HTERT RPE-1 (cell line): Measurements from ENCODE around the gene FCSK.
"Not testable (repeated sequence)": the region's sequence is repeated elsewhere in the genome, so short reads cannot be mapped to it uniquely, and the experiment has no call there.

ENCODE experiments used
- in situ Hi-C: fragments of 300-500 bp; cut with MboI; formaldehyde crosslinking; loops from 4 replicates; pipeline ENCODE4 v1.14.3; 2020; ENCODE audit warnings: low sequenced_read_pairs

The FCSK gene

DNA sequence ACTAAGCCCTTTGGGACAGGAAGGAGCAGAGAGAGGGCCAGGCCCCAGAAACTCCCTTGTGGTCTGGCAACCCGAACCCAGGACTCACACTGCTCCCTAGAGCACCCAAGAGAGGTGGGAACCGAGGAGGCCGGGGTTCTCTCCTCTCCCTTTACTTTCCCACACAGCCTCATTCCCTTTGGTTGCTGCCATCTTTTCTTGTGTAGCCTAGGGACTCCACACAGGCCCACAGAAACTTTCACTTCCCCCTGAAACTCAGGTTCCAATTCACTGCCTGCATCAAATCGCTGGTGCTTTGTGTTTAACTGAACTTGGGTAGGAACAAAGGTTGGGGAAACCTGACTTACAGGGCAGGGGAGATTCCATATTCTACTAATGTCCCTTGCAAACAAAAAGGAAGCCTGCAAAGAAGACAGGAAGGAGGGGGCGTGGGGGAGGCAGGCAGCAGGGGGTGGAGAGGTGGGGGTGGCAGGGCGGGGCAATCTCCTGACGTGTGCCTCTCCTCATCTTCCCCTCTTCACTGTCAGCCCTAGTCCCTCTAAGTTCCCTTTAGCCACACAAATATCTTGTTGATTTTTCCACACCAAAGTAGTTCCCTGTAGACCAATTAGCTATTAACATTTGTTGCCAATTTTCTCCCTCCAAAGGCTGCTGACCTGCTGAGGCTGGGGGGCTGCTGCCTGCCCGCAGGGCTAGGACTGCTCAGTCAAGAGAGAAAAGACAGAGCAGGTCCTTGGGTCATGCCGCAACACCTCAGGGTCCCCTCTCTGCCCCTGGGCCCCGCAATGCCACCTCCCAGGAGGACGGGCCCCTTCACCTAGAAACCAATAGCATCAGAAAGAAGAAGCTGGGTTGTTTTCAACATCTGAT lies 23.5 kb upstream of the FCSK start:
- in situ Hi-C loops = no loop called here

DNA sequence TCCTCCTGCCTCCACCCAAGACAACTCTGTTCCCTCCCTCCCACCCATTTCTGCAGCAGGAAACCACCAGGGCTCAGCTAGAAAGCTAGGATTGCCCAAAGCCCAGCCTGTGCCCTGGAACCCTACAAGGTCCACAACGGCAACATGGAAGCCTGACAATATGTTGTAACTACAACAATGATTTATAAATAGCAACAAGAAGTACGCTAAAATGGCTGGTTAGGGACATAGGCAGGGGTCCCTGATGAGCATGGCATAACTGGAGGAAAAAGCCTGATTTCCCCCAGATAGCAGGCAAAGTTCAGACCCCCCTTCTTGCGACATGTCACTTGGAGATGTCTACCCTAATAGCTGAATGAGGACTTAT lies 22.1 kb upstream of the FCSK start:
- in situ Hi-C loops = no loop called here

DNA sequence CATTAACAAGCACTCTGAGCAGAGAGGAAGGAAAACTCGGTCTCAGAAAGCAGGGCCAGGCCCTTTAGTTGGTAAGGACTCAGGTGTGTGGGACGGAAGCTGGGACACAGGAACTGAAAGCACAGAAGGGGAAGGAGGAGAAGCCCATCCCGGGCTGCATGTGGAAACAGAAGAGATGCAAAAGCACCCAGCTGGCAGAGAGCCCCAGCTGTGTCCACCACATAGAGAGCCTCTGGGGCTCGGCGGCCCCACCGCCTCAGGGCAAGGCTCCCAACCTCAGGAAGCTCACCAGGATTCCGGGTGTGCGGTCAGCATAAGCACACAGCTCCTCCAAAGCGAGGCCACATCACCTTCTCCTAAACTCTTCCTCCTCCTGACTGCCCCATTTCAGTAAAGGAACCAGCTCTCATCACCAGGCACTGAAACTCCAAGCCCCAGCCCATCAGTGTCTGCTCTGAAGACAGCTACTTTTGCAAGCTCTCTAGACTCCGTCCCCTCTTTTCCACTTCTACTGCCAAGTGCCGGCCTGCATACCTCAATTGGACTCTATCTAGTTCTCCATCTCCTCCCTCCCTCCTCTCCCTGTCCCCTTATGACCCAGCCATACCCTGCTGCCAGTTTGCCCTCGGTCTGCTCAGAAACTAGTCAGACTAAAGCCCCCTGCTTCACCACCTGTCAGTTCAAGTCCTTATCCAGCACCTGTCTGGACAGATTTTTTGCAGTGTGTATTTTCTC lies 21.5 kb upstream of the FCSK start:
- in situ Hi-C loops = no loop called here

DNA sequence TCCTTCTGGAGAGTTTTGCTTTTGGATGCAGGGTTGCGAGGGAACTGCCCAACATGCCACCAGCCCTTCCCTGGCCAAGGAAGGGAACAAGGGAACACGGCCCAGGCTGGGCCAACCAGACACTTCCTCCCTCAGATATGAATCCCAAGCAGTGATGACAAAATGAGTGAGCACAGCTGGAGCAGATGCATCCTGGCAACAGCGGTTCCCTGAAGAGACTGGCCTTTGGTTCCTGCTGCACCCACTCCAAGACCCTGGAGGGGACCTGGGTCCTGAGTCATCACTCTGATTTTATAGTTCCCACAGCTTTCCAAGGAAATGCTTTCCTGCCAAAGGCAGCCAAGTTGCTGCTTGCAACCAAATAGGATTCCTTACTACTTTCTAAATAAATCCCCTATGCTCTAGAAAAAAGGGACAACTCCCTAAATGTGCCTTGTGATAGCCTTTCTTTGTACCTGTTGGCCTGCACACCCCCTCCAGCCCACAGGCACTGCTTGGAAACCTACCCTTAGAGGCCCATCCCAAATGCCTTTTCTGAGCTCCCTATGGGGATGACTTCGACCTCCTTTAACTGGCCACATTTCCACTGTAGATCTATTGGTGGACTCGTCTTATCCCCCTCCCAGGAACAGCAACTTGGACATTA lies 20.8 kb upstream of the FCSK start:
- in situ Hi-C loops = no loop called here

DNA sequence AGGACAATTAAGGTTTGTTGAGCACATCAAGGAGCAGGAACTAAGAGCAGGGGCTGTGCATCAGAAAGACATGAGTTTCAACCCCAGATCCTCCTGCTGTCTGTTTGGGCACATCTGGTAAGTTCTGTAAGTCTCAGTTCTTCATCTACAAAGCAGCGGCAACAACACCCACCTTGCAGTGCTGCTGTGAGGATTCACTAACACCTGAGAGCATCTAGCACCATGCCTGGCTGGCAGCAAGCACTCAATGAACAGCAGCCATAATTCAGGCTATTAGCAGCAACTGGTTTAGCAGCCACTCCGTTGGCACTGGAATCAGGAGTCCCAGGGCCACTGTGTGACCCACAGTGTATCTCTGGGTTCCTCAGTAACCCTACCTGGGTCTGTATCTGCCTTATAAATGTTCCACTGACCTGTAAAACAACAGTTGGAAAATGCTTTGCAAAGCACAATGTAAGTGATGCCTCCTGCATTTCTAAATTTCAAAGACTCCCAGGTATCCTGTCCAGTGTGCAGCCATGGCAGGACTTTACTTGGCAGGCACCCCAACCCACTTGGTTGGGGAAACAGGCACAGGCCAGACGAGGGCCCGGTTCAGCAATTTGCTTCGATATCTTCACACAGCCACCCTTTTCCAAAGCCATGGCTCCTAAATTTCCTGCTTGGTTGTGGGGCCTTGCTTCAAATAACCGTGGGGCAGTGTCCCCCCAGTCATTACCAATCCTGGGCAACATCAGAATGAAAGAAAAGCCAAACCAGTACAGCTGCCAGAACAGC lies 19.7 kb upstream of the FCSK start:
- in situ Hi-C loops = no loop called here

DNA sequence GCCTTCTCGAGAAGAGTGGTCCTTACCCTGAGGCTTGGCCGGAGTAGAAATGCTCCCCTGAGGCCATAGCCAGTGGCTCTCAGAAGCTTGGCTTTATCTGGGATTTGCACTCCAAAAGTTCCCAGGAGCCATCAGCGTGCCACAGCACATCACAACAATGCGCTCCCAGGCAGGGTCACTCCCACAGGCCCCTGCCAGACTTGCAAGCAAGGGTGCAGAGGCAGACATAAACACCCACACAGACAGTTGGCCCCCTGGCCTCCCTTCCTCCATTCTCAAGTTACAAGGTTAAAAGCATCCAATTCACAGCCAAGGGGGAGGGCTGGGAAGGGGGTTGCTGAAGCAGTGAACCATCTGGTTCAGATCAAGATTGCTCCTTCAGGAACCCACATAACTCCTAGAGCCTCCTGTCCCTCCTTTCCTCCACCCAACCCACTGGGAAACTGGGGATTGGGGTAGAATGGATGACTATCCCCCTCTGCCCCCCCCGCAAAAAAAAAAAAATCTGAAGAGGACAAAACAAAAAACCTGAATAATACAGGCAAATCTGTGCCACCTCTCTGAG lies 17.3 kb upstream of the FCSK start:
- in situ Hi-C loops = no loop called here

DNA sequence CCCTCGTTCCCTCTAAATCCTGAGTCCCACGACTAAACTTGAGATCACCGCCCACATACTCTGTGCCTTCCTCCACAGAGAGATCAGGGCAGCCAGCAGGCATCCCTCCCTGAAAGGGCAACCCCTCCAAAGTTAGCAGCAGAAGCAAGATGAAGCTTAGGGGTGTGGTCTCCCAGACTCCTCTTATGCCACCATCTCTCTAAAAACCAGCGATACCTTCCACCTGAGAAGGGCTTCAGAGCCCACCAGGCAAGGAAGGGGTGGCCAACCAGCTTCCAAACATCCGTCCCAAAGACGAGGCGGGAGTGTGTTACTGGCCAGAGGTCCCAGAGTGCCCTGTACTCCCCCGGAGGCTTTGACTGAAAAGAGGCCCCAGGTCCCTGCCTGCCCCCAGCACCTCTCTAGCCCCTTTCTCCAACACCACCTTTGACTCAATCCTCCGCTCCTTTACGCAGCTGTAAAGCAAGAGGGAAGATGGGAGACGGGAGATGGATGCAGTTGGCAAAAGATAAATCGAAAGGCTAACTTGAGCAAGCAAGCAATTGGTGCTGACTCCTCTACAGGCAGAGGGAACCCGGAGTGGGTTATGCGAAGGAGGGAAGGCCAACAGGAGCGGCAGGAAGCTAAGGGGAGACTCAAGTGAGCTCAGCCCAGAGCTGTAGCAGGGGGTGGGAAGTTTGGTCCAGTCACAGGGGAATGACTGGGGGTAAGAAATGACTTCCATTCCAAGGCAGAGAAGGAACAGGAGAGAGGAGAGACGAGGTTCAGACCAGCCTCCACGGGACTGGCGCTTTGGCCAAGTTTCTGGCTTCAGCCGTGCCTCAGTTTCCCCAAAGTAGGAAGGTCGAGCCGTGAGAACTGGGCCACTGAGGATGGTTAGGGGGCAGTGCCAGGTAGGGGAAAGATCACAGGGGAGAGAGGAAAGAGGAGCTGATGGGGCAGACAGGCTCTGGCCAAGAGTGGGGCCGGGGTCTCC lies 16.5 kb upstream of the FCSK start:
- in situ Hi-C loops = no loop called here

DNA sequence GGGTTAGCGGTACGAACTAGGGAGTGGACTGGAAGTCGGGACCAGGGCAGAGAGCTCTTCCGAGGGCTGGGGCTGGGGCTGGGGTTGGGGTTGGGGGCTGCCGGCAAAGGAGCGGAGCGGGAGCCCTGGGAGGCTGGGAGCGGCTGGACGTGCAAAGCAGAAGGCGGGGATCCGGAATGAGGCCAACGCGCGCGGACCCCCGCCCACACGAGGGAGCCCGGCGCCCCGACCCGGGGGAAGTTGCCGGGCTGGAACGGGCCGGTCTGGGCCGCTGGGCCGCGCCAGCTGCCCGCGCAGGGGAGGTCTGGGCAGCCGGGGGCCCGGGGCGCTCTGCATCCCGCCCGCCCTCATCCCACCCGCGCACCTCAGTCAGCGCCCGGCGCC lies 15.8 kb upstream of the FCSK start:
- in situ Hi-C loops = no loop called here

DNA sequence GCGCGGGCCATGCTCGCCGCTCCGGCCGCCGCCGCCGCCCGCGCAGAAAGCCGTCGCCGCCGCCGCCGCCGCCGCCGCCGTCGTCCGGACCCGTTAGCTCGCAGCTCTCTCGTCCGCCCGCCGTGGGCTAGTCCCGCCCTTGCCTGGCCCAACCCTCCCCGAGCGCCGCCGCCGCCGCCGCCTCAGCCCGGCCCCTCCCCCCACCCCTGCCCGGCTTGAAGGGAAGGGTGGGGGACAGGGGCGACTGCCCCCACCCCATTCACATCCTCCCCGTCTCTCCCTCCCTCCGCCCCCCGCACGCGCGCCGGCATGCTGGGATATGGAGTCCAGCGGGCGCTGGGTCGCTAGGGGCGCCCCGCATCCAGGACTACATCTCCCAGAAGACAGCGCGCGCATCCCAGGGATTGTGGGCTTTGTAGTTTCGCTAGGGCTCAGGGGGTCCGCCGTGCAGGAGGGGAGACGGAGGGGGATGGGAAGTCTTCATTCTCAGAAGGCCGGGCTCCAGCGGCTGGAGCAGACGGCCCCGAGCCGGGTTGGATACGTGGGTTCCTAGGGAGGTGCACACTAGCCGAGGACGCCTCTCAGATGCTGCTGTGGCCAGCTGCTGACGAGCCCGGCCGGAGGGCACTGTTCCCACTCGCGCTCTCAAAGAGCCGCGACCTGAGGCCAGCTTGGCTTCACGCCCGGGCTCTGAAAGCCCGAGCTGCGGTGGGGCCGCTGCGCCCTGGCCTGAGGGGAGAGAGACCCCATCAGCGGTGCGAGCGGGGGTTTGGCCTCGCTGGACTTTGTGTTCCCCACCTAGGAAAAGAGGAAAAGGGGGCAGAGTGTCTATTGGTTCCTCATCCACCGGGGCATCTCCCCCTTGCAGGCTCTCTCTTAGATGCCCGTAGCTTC lies 15.2 kb upstream of the FCSK start, which contains the start of gene ST3GAL2:
TSS of gene ST3GAL2 (minus strand) at position 132 of the 894 bp plus-strand sequence. CDS start 40,570 bp downstream, outside the sequence.
- in situ Hi-C loops = no loop called here

DNA sequence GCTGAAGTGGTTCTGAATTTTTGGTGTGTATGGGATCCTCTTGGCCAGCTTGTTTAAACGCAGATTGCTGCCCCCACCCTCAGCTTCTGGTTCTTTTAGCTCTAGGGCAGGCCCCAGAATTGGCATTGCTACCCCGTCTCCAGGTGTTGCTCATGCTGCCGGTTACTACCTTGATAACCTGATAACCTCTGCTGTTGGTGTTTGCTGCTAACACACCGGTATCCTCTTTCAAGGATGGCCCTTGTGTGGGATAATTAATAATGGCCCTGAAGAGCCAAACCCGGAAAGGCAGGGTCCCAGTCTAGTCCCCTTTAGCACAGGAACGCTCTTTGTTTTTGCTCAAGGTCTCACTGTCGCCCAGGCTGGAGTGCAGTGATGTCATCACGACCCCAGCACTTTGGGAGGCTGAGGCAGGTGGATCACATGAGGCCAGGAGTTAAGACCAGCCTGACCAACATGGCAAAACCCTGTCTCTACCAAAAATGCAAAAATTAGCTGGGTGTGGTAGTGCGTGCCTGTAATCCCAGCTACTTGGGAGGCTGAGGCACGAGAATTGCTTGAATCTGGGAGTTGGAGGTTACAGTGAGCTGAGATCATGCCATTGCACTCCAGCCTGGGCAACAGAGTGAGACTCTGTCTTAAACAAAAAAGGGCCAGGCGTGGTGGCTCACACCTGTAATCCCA lies 14.2 kb upstream of the FCSK start:
- in situ Hi-C loops = no loop called here

DNA sequence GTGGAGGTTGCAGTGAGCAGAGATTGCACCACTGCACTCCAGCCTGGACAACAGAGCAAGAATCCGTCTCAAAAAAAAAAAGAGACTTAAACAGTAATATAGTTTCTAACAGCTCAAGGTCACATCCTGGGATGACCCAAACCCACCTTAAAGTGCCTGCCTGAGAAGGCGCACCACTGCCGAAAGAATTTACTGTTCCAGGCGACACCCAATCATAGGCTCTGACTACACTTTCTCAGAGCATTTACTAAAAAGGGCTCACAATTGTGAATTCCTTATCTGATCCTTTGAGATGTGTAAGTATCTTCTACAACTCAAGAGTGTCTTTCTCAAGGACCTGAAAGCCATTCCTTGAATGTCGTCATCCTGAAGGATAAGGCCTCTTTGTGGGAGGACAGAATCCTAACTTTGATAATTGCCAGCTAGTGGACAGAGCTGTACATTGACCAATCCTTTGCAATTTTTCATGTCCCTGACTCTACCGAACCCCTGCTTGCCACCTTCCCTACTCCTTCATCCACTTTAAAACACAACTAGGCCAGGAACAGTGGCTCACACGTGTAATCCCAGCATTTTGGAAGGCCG lies 12.9 kb upstream of the FCSK start:
- in situ Hi-C loops = no loop called here

DNA sequence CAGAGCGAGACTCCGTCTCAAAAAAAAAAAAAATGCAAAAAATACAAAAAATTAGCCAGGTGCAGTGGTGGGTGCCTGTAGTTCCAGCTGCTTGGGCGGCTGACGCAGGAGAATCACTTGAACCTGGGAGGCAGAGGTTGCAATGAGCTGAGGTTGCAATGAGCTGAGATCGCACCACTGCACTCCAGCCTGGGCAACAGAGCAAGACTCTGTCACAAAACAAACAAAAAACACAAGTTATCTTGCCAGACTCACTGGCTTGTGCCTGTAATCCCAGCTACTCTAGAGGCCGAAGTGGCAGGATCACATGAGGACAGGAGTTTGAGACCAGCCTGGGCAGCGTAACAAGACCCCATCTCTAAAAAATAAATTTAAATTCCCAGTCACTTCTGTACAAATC lies 12.1 kb upstream of the FCSK start:
- in situ Hi-C loops = no loop called here

DNA sequence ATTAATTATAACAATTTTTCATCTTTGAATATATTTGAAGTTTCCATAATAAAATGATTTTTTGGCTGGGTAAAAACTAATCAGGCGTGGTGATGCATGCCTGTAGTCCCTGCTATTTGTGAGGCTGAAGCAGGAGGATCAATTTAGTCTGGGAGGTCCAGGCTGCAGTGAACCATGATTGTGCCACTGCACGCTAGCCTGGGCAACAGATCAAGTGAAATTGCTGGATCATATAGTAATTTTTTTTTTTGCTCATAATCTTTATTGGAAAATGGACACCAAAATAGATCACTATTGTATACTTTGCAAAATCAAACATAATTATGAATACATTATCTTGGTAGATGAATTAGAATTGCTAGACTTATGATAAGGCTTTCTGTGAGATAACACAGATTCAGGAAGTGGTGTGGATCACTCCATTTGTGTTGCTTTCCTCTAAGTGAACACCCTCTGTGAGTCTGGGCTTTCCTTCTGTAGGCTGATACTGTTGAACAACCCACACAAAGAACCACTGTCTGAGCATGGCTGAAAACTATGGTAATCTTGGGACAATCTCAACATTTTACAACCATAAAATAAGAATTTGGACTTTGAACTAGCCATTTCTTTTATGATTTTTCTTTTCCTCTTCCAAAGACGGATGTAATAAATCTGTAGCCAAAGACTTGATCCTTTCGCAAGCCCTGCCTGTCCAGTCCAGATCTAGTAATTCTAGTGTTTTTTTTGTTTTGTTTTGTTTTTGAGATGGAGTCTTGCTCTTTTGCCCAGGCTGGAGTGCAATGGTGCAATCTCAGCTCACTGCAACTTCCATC lies 9.9 kb upstream of the FCSK start:
- in situ Hi-C loops = no loop called here

DNA sequence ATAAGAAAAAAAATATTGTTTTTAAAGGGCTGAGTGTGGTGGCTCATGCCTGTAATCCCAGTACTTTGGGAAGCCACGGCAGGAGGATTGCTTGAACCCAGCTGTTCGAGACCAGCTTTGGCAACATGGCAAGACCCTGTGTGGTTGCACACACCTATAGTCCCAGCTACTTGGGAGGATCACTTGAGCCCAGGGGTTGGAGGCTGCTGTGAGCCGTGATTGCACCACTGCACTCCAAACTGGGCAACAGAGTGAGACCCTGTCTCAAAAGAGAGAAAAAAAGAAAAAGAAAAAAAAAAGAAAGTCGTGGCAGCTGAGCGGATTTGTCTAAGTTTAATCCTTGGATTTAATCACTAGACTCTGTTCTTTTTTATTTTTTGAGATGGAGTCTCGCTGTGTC lies 6.3 kb upstream of the FCSK start:
- in situ Hi-C loops = no loop called here

DNA sequence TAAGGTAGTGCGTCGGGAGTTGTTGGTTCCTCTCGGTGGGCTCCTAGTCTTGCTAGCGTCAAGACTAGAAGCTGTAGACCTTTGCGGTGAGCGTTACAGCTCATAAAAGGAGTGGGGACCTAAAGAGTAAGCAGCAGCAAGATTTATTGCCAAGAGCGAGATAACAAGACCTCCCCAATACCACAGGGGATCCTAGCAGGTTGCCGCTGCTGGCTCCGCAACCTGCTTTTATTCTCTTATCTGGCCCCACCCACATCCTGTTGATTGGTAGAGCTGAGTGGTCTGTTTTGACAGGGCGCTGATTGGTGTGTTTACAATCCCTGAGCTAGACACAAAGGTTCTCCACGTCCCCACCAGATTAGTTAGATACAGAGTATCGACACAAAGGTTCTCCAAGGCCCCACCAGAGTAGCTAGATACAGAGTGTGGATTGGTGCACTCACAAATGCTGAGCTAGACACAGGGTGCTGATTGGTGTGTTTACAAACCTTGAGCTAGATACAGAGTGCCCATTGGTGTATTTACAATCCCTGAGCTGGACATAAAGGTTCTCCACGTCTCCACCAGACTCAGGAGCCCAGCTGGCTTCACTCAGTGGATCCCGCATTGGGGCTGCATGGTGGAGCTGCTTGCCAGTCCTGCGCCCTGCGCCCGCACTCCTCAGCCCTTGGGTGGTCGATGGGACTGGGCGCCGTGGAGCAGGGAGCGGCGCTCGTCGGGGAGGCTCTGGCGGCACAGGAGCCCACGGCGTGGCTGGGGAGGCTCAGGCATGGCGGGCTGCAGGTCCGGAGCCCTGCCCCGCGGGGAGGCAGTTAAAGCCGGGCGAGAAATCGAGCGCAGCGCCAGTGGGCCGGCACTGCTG lies 4.0 kb upstream of the FCSK start:
- in situ Hi-C loops = not testable (repeated sequence)

DNA sequence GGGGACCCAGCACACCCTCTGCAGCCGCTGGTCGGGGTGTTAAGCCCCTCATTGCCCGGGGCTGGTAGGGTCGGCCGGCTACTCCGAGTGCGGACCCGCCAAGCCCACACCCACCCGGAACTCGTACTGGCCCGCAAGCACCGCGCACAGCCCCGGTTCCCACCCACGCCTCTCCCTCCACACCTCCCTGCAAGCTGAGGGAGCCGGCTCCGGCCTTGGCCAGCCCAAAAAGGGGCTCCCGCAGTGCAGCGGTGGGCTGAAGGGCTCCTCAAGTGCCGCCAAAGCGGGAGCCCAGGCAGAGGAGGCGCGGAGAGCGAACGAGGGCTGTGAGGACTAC lies 3.4 kb upstream of the FCSK start:
- in situ Hi-C loops = not testable (repeated sequence)
